ENCODE results near the gene TLCD3B. TPM values are rescaled to one million over a fixed set of nuclear protein-coding genes. Genes with fewer than 3 reads are reported as not detected.

The TLCD3B gene
- total and polyA plus RNA-seq, 4 donors, result 0.03 to 0.43 TPM; not detected in 2

DNA sequence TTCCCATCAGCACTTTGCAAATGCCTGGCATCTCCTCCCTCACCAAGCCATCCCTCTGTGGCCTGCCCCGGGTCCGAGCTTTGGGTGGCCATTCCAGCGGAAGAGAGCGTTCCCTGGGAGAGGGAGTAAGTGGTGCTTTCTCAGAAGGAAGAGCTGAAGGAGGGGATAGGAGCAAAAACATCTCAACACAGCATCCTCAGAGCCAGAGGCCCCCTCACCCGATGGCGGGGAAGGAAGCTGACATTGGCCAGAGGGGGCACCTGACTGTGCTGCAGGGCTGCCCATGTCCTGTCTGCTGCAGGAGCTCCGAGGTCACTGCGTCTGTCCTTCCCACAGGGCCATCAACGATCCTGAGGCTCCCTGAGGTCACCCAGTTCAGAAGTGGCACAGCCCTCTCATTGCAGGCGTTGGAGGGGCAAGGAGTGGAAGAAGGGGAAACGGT is 427 bp upstream of the TLCD3B start:
- Histone ChIP-seq H3K9ac (ENCODE audit: insufficient read depth in 1 of 2, low read length in 2 of 2) (no peak overlapping the region), H3K9me3 (ENCODE audit: control insufficient read depth in 4 of 4, insufficient read depth in 3 of 4, low read length in 3 of 4) (peaks cover 0 to 2% (median 0%) of the 10 kb centered on the region in 4 donors), H3K4me3 (no peak overlapping the region), H3K27me3 (ENCODE audit: control insufficient read depth in 3 of 3, insufficient read depth in 3 of 3, low read length in 2 of 3) (peaks cover 0 to 42% (median 9%) of the 10 kb centered on the region in 3 donors), H3K4me1 (ENCODE audit: control insufficient read depth in 5 of 5, insufficient read depth in 5 of 5, low read length in 5 of 5) (peaks cover 0 to 22% (median 0%) of the 10 kb centered on the region in 5 donors), H3K36me3 (ENCODE audit: control insufficient read depth in 4 of 4, insufficient read depth in 4 of 4, low read length in 4 of 4) (no peaks in the 10 kb centered on the region), H3K27ac (ENCODE audit: low read depth in 1 of 2, low read length in 1 of 2) (no peak overlapping the region)
- 12 to 14% methylated on average over 11 of the region's 11 CpGs for WGBS, 2 donors
- TF ChIP-seq, protein P1, sequence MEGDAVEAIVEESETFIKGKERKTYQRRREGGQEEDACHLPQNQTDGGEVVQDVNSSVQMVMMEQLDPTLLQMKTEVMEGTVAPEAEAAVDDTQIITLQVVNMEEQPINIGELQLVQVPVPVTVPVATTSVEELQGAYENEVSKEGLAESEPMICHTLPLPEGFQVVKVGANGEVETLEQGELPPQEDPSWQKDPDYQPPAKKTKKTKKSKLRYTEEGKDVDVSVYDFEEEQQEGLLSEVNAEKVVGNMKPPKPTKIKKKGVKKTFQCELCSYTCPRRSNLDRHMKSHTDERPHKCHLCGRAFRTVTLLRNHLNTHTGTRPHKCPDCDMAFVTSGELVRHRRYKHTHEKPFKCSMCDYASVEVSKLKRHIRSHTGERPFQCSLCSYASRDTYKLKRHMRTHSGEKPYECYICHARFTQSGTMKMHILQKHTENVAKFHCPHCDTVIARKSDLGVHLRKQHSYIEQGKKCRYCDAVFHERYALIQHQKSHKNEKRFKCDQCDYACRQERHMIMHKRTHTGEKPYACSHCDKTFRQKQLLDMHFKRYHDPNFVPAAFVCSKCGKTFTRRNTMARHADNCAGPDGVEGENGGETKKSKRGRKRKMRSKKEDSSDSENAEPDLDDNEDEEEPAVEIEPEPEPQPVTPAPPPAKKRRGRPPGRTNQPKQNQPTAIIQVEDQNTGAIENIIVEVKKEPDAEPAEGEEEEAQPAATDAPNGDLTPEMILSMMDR (IDR thresholded peaks at IDR 0.05; ENCODE audit: control extremely low read depth, extremely low read depth), result no peak
- ATAC-seq (ENCODE audit: insufficient read depth, low FRiP score) (no peak), DNase-seq (no peak)

DNA sequence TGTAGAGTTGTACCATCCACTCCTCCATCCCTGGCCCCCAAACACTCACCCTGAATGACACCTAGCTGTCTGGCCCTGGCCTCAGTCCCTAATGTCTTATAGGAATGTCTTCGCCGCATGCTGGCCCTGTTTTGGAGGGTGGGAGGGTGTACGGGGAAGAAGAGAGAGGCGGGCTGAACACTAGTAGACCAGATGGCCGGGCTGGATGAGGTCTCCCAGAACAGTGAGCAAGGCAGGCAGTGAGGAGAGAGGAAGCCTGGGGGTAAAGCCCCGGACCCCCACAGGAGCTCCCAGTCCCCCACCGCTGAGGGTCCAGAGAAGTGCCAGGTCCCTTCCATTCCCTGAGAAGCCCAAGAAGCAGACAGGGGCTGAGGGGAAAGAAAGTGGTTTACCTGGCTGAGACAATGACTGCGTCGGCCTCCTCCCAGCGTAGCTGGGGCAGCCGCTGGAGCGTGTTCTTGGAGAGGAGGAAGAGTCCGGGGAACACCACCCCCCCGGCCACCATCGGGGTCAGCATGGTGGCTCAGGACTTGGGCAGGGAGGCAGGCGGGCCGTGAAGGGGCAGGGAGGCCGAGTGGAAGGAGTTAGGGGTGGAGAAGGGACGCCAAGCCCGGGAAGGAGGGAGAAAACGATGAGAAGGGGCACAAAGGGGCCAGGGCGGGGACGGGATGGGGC is 923 bp downstream of the TLCD3B start:
- DNase-seq, result no peak
- H3K4me1 ChIP-seq (ENCODE audit: control insufficient read depth in 5 of 5, insufficient read depth in 5 of 5, low read length in 5 of 5), result peaks cover 0 to 22% (median 0%) of the 10 kb centered on the region in 5 donors
- H3K4me3 ChIP-seq, result no peak overlapping the region
- peaks cover 0 to 2% (median 0%) of the 10 kb centered on the region in 4 donors for H3K9me3 ChIP-seq (ENCODE audit: control insufficient read depth in 4 of 4, insufficient read depth in 3 of 4, low read length in 3 of 4)
- no peaks in the 10 kb centered on the region for H3K36me3 ChIP-seq (ENCODE audit: control insufficient read depth in 4 of 4, insufficient read depth in 4 of 4, low read length in 4 of 4)
- TF ChIP-seq, protein P1 (IDR thresholded peaks at IDR 0.05; ENCODE audit: control extremely low read depth, extremely low read depth), result no peak
- H3K27ac ChIP-seq (ENCODE audit: low read depth in 1 of 2, low read length in 1 of 2), result no peak overlapping the region
- no peak for ATAC-seq (ENCODE audit: insufficient read depth, low FRiP score)
- H3K27me3 ChIP-seq (ENCODE audit: control insufficient read depth in 3 of 3, insufficient read depth in 3 of 3, low read length in 2 of 3), result peaks cover 0 to 40% (median 9%) of the 10 kb centered on the region in 3 donors
- WGBS, 2 donors, result 18 to 19% methylated on average over 23 of the region's 23 CpGs
- no peak overlapping the region for H3K9ac ChIP-seq (ENCODE audit: insufficient read depth in 1 of 2, low read length in 2 of 2)

DNA sequence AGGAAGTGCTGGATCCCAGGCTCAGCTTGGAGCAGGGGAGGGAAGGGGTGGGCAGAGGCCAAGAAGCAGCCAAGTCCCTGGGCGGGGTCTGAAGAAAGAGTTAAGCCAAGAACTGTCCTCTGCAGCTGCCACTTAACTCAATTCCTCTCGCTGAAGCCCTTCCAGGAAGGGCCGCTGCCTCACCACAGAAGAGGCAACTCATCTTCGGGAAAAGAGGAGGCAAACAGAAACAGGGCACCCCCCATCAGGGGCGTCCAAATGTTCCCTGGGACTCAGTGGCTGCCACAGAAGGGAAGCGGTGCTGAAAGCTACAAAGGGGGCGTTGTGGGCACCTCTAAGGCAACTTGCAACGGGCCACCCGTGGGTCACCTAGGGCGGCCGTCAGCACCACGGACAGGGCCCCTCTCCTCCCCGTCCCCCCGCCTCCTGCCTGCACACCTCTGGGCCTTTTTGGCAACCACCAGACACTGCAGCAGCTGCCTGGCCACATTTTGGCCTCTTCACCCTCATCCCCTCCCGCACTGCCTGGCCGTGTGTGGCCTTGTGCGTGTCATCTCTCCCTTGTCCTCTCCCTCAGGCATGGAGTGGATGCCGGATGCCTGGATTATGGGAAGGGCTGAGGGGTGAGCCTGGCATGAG is 2.5 kb downstream of the TLCD3B start:
- DNase-seq (peak; percentile 65 to 80 (median 74)), ATAC-seq (ENCODE audit: insufficient read depth, low FRiP score) (no peak)
- WGBS, 2 donors, result 13 to 21% methylated on average over 12 to 18 of the region's 18 CpGs
- H3K9ac ChIP-seq (ENCODE audit: insufficient read depth in 1 of 2, low read length in 2 of 2), result no peak overlapping the region
- no peaks in the 10 kb centered on the region for H3K36me3 ChIP-seq (ENCODE audit: control insufficient read depth in 4 of 4, insufficient read depth in 4 of 4, low read length in 4 of 4)
- TF ChIP-seq, protein P1 (IDR thresholded peaks at IDR 0.05; ENCODE audit: control extremely low read depth, extremely low read depth), result no peak
- H3K27ac ChIP-seq (ENCODE audit: low read depth in 1 of 2, low read length in 1 of 2), result no peak overlapping the region
- peaks cover 0 to 22% (median 0%) of the 10 kb centered on the region in 5 donors for H3K4me1 ChIP-seq (ENCODE audit: control insufficient read depth in 5 of 5, insufficient read depth in 5 of 5, low read length in 5 of 5)
- H3K27me3 ChIP-seq (ENCODE audit: control insufficient read depth in 3 of 3, insufficient read depth in 3 of 3, low read length in 2 of 3), result peaks cover 0 to 37% (median 9%) of the 10 kb centered on the region in 3 donors
- H3K4me3 ChIP-seq, result no peak overlapping the region
- peaks cover 0 to 2% (median 0%) of the 10 kb centered on the region in 4 donors for H3K9me3 ChIP-seq (ENCODE audit: control insufficient read depth in 4 of 4, insufficient read depth in 3 of 4, low read length in 3 of 4)

Measured in lung (tissue), 12 donors.